Measurements from ENCODE around the gene CKMT2. TPM values are rescaled to one million over a fixed set of nuclear protein-coding genes. Genes with fewer than 3 reads are reported as not detected.
A peak's percentile ranks its signal among the peaks of the same experiment; 100 is the strongest.

The CKMT2 gene
- not detected for polyA plus RNA-seq (2012; ENCODE audit: insufficient read depth, insufficient read length)

- DNase-seq (ENCODE audit: low read depth, low spot score), result no peak
- H3K4me3 ChIP-seq (ENCODE audit: low read length), result no peak within 1 kb of the TSS
These were observed at the start of gene CKMT2 for GRCh38 chr5:81233080-81233634. Gene CKMT2 (plus strand): TSS chr5:81233322. CDS start chr5:81251133, 17,811 bp downstream.

GRCh38 chr5:81183811-81184748, 49.0 kb upstream of the CKMT2 start:
- DNase-seq (ENCODE audit: low read depth, low spot score), result no peak

GRCh38 chr5:81184749-81185110, 48.4 kb upstream of the CKMT2 start:
- no peak for DNase-seq (ENCODE audit: low read depth, low spot score)

More at GRCh38 chr5:81183811-81184748, 49.0 kb upstream of the CKMT2 start:
- H3K4me3 ChIP-seq (ENCODE audit: low read length), result no peak overlapping the region

GRCh38 chr5:81187885-81188284, 45.2 kb upstream of the CKMT2 start:
- no peak for DNase-seq (ENCODE audit: low read depth, low spot score)
- no peak overlapping the region for H3K4me3 ChIP-seq (ENCODE audit: low read length)

More at GRCh38 chr5:81184749-81185110, 48.4 kb upstream of the CKMT2 start:
- no peak overlapping the region for H3K4me3 ChIP-seq (ENCODE audit: low read length)

GRCh38 chr5:81188962-81189361, 44.2 kb upstream of the CKMT2 start:
- no peak for DNase-seq (ENCODE audit: low read depth, low spot score)
- H3K4me3 ChIP-seq (ENCODE audit: low read length), result no peak overlapping the region

- no peak overlapping the region for H3K4me3 ChIP-seq (ENCODE audit: low read length)
- DNase-seq (ENCODE audit: low read depth, low spot score), result no peak
These were observed 43.1 kb upstream of the CKMT2 start for GRCh38 chr5:81189875-81190498.

- H3K4me3 ChIP-seq (ENCODE audit: low read length), result no peak overlapping the region
- DNase-seq (ENCODE audit: low read depth, low spot score), result no peak
These were observed 41.3 kb upstream of the CKMT2 start for GRCh38 chr5:81191726-81192372.

- no peak for DNase-seq (ENCODE audit: low read depth, low spot score)
- H3K4me3 ChIP-seq (ENCODE audit: low read length), result no peak overlapping the region
These were observed 40.8 kb upstream of the CKMT2 start for GRCh38 chr5:81192373-81192750.

GRCh38 chr5:81194633-81195334, 38.3 kb upstream of the CKMT2 start:
- peak; percentile 59 for DNase-seq (ENCODE audit: low read depth, low spot score)
- no peak overlapping the region for H3K4me3 ChIP-seq (ENCODE audit: low read length)

- no peak for DNase-seq (ENCODE audit: low read depth, low spot score)
- no peak overlapping the region for H3K4me3 ChIP-seq (ENCODE audit: low read length)
These were observed 37.7 kb upstream of the CKMT2 start for GRCh38 chr5:81195335-81195929.

GRCh38 chr5:81202655-81203054, 30.5 kb upstream of the CKMT2 start:
- no peak overlapping the region for H3K4me3 ChIP-seq (ENCODE audit: low read length)
- no peak for DNase-seq (ENCODE audit: low read depth, low spot score)

GRCh38 chr5:81203729-81204128, 29.4 kb upstream of the CKMT2 start:
- H3K4me3 ChIP-seq (ENCODE audit: low read length), result no peak overlapping the region
- no peak for DNase-seq (ENCODE audit: low read depth, low spot score)

- no peak for DNase-seq (ENCODE audit: low read depth, low spot score)
- H3K4me3 ChIP-seq (ENCODE audit: low read length), result no peak overlapping the region
These were observed 28.9 kb upstream of the CKMT2 start for GRCh38 chr5:81204205-81204604.

GRCh38 chr5:81205058-81205457, 28.1 kb upstream of the CKMT2 start:
- no peak for DNase-seq (ENCODE audit: low read depth, low spot score)

GRCh38 chr5:81207009-81207408, 26.1 kb upstream of the CKMT2 start:
- DNase-seq (ENCODE audit: low read depth, low spot score), result peak; percentile 10
- H3K4me3 ChIP-seq (ENCODE audit: low read length), result no peak overlapping the region

More at GRCh38 chr5:81205058-81205457, 28.1 kb upstream of the CKMT2 start:
- no peak overlapping the region for H3K4me3 ChIP-seq (ENCODE audit: low read length)

- H3K4me3 ChIP-seq (ENCODE audit: low read length), result no peak overlapping the region
- no peak for DNase-seq (ENCODE audit: low read depth, low spot score)
These were observed 24.2 kb upstream of the CKMT2 start for GRCh38 chr5:81208904-81209303.

- no peak overlapping the region for H3K4me3 ChIP-seq (ENCODE audit: low read length)
- no peak for DNase-seq (ENCODE audit: low read depth, low spot score)
These were observed 23.7 kb upstream of the CKMT2 start for GRCh38 chr5:81209386-81209785.

GRCh38 chr5:81209869-81210493, 23.1 kb upstream of the CKMT2 start:
- no peak overlapping the region for H3K4me3 ChIP-seq (ENCODE audit: low read length)
- no peak for DNase-seq (ENCODE audit: low read depth, low spot score)
